GM12892 (cell line): Measurements from ENCODE around the gene HOXD9.

Experiments used
- POLR2A ChIP-seq: IDR thresholded peaks from 2 replicates; pipeline ENCODE4 v1.6.1; 2011; ENCODE audit warnings: low read depth, low read length, control low read depth
- POLR2AphosphoS5 ChIP-seq: IDR thresholded peaks from 2 replicates; pipeline ENCODE4 v1.6.1; 2011; ENCODE audit warnings: low read depth, low read length, control low read depth
- TAF1 ChIP-seq: IDR thresholded peaks from 2 replicates; pipeline ENCODE4 v1.6.1; 2011; ENCODE audit warnings: low read depth, mild to moderate bottlenecking, control low read depth, low read length, borderline replicate concordance

DNA sequence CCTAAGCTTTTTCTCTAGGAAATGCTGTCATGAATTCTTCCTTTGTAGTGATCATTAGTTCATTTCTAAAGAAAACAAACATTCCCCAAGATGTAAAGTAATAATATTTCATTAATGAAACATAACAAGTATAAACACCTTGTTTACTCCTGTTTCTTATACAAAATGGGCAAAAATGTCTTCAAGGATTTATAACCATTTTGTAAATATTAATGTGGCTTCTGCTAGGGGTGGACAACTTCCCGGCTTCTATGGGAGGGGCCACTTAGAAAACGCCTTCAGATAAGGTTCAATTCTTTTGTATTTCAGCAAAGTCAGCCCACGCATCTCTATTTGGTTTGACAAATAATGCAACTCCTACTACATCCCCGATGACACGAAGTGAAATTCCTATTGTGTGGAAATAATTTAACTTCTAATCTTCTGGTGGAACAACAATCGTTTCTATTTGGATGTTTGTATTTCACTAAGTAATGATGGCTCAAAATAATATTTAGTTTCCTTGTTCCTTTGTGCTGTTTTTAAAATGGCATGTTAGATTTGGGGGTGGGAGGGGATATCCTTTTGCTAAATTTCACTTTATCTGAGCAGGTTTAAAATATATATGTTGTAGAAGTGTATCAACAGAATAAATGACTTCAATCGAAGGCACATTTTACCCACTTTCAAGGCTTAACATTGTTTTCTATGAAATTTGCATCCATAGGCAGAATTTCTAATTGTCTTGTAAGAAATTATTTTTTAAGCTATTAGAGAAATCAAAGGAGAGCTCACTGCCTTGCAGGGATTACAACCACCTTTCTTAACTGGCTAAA is 51.3 kb downstream of the HOXD9 start:
- no peak for TF ChIP-seq POLR2AphosphoS5
- TF ChIP-seq POLR2A = no peak
- TF ChIP-seq TAF1 = no peak
